GM18526 (cell line): ENCODE measurements around the gene CHST2.

ENCODE experiments used
- POLR2A ChIP-seq: IDR thresholded peaks from 3 replicates; pipeline ENCODE4 v1.6.1; 2011; ENCODE audit not compliant: insufficient read length; ENCODE audit errors: extremely low read depth

Gene CHST2

GRCh38 chr3:143122089-143122430, 2.5 kb downstream of the CHST2 start:
- no peak for TF ChIP-seq POLR2A

GRCh38 chr3:143122608-143123352, 3.2 kb downstream of the CHST2 start:
- TF ChIP-seq POLR2A = no peak

- no peak for TF ChIP-seq POLR2A
These were observed 3.9 kb downstream of the CHST2 start for GRCh38 chr3:143123353-143123984.

GRCh38 chr3:143124601-143125520, 5.3 kb downstream of the CHST2 start:
- TF ChIP-seq POLR2A = no peak

GRCh38 chr3:143127801-143128200, 8.2 kb downstream of the CHST2 start:
- TF ChIP-seq POLR2A = no peak

- TF ChIP-seq POLR2A = no peak
These were observed 8.8 kb downstream of the CHST2 start for GRCh38 chr3:143128227-143128955.

GRCh38 chr3:143132246-143132980, 12.8 kb downstream of the CHST2 start:
- TF ChIP-seq POLR2A = no peak

GRCh38 chr3:143134471-143134870, 14.9 kb downstream of the CHST2 start:
- no peak for TF ChIP-seq POLR2A

- no peak for TF ChIP-seq POLR2A
These were observed 15.6 kb downstream of the CHST2 start for GRCh38 chr3:143135150-143135549.

GRCh38 chr3:143137435-143138036, 18.0 kb downstream of the CHST2 start:
- no peak for TF ChIP-seq POLR2A

- TF ChIP-seq POLR2A = no peak
These were observed 19.4 kb downstream of the CHST2 start for GRCh38 chr3:143138953-143139352.

GRCh38 chr3:143139762-143140161, 20.2 kb downstream of the CHST2 start:
- TF ChIP-seq POLR2A = no peak

- TF ChIP-seq POLR2A = no peak
These were observed 21.0 kb downstream of the CHST2 start for GRCh38 chr3:143140550-143140949.

GRCh38 chr3:143142354-143142753, 22.8 kb downstream of the CHST2 start:
- TF ChIP-seq POLR2A = no peak
